ENCODE measurements around the gene ARFGAP3. TPM values are rescaled to one million over a fixed set of nuclear protein-coding genes. Genes with fewer than 3 reads are reported as not detected.

Gene ARFGAP3
- total and polyA plus RNA-seq, 3 experiments from 2014 or later: 32.2 to 50.0 (median 33.0) TPM

DNA sequence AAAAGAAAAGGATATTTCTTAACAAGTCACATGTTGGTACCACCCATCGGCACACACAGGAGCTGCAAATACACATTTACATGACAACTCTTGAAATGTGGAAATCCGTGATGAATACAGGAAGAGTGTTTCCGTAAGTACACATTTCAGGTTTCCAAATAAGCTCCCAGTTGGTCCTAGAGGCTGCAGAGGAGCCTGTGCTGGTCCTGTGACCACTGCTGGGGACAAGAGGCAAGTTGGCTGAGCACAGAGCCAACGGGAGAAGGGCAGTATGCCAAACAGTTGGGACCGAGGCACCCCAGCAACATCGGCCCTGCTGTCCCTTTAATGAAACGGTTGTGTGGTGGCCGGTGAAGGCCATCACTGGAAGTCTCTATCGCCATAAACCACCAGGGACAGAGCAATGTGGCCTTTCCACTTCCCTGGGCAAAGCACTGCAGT is 38.5 kb upstream of the ARFGAP3 start:
- CTCF ChIA-PET: interaction anchor here (2.3 kb wide), 1 partner anchor 27 kb away, joined by 7 read pairs; no protein-coding TSS in a partner anchor

DNA sequence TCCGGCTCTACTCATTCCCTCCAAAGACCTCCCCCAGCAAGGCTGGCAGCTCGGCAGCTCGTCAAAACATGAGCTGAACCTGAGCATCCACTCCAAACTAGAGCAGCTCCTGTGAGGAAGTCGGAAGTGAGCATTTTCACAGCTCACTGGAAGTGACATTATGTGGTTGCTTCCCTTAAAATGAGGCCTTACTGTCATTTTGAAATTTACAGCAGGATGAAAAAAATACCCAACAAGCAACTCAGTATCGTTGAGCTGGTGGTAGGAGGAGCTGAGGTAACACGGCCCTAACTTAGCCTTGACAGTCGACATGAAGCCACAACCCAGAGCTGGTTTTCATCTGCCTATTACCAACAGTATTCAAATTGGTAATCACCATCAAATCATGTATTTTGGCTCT is 38.0 kb upstream of the ARFGAP3 start:
- Mint-ChIP-seq H3K4me1 (peaks cover 37 to 58% (median 40%) of the 10 kb centered on the region in 3 donors), H3K27ac (peak overlapping the region; percentile 81 to 94 (median 91)), H3K36me3 (peaks cover 0 to 21% (median 0%) of the 10 kb centered on the region in 3 donors), H3K9me3 (no peaks in the 10 kb centered on the region), H3K27me3 (no peaks in the 10 kb centered on the region), H3K4me3 (peak overlapping the region in 6 of 7 donors; percentile 55 to 79 (median 61))
- CTCF ChIA-PET: interaction anchor here (2.3 kb wide), 1 partner anchor 27 kb away, joined by 7 read pairs; no protein-coding TSS in a partner anchor
- no peaks in the 10 kb centered on the region for H3K36me3 ChIP-seq (ENCODE audit: insufficient read depth, low read length)
- DNase-seq: peak in 3 of 5 donors; percentile 5 to 41 (median 6)
- no peaks in the 10 kb centered on the region for H3K27me3 ChIP-seq (ENCODE audit: insufficient read depth, low read length, poor library complexity, severe bottlenecking)
- H3K27ac ChIP-seq (ENCODE audit: low read depth, low read length): peak overlapping the region; percentile 55
- peaks cover 26% of the 10 kb centered on the region for H3K4me1 ChIP-seq (ENCODE audit: insufficient read depth, low read length)
- H3K9me3 ChIP-seq (ENCODE audit: low read length): no peaks in the 10 kb centered on the region
- no peak overlapping the region for H3K4me3 ChIP-seq (ENCODE audit: low read length)
- POLR2A ChIA-PET: no interaction called here

More for the DNA sequence above, 38.5 kb upstream of the ARFGAP3 start:
- no peak for DNase-seq
- Histone ChIP-seq H3K36me3 (ENCODE audit: insufficient read depth, low read length) (no peaks in the 10 kb centered on the region), H3K27ac (ENCODE audit: low read depth, low read length) (peak overlapping the region; percentile 55), H3K9me3 (ENCODE audit: low read length) (no peaks in the 10 kb centered on the region), H3K4me3 (ENCODE audit: low read length) (no peak overlapping the region), H3K4me1 (ENCODE audit: insufficient read depth, low read length) (peaks cover 26% of the 10 kb centered on the region), H3K27me3 (ENCODE audit: insufficient read depth, low read length, poor library complexity, severe bottlenecking) (no peaks in the 10 kb centered on the region)
- H3K9me3 Mint-ChIP-seq: no peaks in the 10 kb centered on the region
- peak overlapping the region in 6 of 7 donors; percentile 55 to 79 (median 61) for H3K4me3 Mint-ChIP-seq
- H3K27me3 Mint-ChIP-seq: no peaks in the 10 kb centered on the region
- POLR2A ChIA-PET: no interaction called here
- H3K4me1 Mint-ChIP-seq: peaks cover 37 to 58% (median 40%) of the 10 kb centered on the region in 3 donors
- H3K36me3 Mint-ChIP-seq: peaks cover 0 to 21% (median 0%) of the 10 kb centered on the region in 3 donors
- peak overlapping the region; percentile 81 to 94 (median 91) for H3K27ac Mint-ChIP-seq

GRCh38 chr22:42893371-42894150 is 36.5 kb upstream of the ARFGAP3 start:
- Histone ChIP-seq H3K36me3 (ENCODE audit: insufficient read depth, low read length) (peaks cover 3% of the 10 kb centered on the region), H3K4me1 (ENCODE audit: insufficient read depth, low read length) (peaks cover 31% of the 10 kb centered on the region), H3K9me3 (ENCODE audit: low read length) (no peaks in the 10 kb centered on the region), H3K4me3 (ENCODE audit: low read length) (no peak overlapping the region), H3K27ac (ENCODE audit: low read depth, low read length) (no peak overlapping the region), H3K27me3 (ENCODE audit: insufficient read depth, low read length, poor library complexity, severe bottlenecking) (no peaks in the 10 kb centered on the region)
- H3K36me3 Mint-ChIP-seq: peaks cover 0 to 32% (median 2%) of the 10 kb centered on the region in 3 donors
- peak in 2 of 5 donors; percentile 14 to 25 for DNase-seq
- H3K9me3 Mint-ChIP-seq: no peaks in the 10 kb centered on the region
- ChIA-PET CTCF (interaction anchor here (0.7 to 2.3 kb wide), 2 partner anchors 25 to 112 kb away, joined by 3 to 7 read pairs; no protein-coding TSS in a partner anchor), POLR2A (interaction anchor here (0.8 kb wide), 1 partner anchor 13 kb away, joined by 3 read pairs; no protein-coding TSS in a partner anchor)
- peak overlapping the region; percentile 59 to 94 (median 88) for H3K27ac Mint-ChIP-seq
- peaks cover 48 to 66% (median 52%) of the 10 kb centered on the region in 3 donors for H3K4me1 Mint-ChIP-seq
- H3K4me3 Mint-ChIP-seq: peak overlapping the region in 3 of 7 donors; percentile 4 to 39 (median 11)
- H3K27me3 Mint-ChIP-seq: no peaks in the 10 kb centered on the region

DNA sequence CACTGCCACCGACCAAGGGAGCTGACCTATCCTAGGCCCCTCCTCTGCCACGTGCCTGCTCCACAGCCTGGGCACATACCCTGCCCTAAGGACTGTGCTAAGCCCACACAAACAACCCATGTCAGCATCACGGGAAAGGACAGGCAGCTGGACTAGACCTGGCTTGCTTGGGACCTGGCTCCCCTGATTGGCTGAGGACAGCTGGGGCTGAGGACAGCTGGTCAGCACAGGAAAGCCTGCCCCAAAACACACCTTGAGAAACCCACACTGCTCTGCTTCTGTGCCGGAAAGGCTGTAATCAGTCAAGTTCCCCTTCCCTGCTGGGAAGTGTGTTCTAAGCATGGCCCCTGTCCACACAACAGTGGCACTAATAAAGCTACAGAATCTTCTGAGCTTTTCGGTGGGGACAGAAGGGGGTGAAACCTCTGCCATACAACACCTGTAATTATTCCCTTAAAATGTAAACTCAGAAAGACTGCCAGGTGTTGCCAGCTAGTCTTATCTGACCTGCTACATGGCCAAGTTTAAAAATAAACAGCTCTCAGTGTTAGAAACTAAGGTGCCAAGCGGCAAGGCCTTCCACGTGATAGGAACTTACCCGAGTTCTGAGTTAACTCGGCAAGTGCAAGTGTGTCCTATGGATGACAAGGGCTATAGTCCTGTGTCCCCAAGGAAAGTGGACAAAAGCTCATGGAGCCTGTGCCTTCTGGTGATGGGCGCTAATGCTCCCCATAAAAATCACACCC is 35.7 kb upstream of the ARFGAP3 start:
- H3K36me3 ChIP-seq (ENCODE audit: insufficient read depth, low read length): peaks cover 7% of the 10 kb centered on the region
- CTCF ChIA-PET: no interaction called here
- H3K9me3 Mint-ChIP-seq: no peaks in the 10 kb centered on the region
- H3K4me3 Mint-ChIP-seq: no peak overlapping the region
- H3K9me3 ChIP-seq (ENCODE audit: low read length): no peaks in the 10 kb centered on the region
- H3K4me3 ChIP-seq (ENCODE audit: low read length): no peak overlapping the region
- no peaks in the 10 kb centered on the region for H3K27me3 Mint-ChIP-seq
- H3K27me3 ChIP-seq (ENCODE audit: insufficient read depth, low read length, poor library complexity, severe bottlenecking): no peaks in the 10 kb centered on the region
- POLR2A ChIA-PET: no interaction called here
- H3K27ac Mint-ChIP-seq: peak overlapping the region in 4 of 8 donors; percentile 36 to 81 (median 57)
- H3K4me1 Mint-ChIP-seq: peaks cover 54 to 71% (median 59%) of the 10 kb centered on the region in 3 donors
- H3K36me3 Mint-ChIP-seq: peaks cover 0 to 40% (median 2%) of the 10 kb centered on the region in 3 donors
- H3K27ac ChIP-seq (ENCODE audit: low read depth, low read length): no peak overlapping the region
- no peak for DNase-seq
- H3K4me1 ChIP-seq (ENCODE audit: insufficient read depth, low read length): peaks cover 31% of the 10 kb centered on the region

GRCh38 chr22:42892156-42892555 is 35.1 kb upstream of the ARFGAP3 start:
- H3K4me3 Mint-ChIP-seq: no peak overlapping the region
- H3K36me3 Mint-ChIP-seq: peaks cover 0 to 46% (median 2%) of the 10 kb centered on the region in 3 donors
- Histone ChIP-seq H3K36me3 (ENCODE audit: insufficient read depth, low read length) (peaks cover 7% of the 10 kb centered on the region), H3K4me3 (ENCODE audit: low read length) (no peak overlapping the region), H3K27me3 (ENCODE audit: insufficient read depth, low read length, poor library complexity, severe bottlenecking) (no peaks in the 10 kb centered on the region), H3K9me3 (ENCODE audit: low read length) (no peaks in the 10 kb centered on the region), H3K27ac (ENCODE audit: low read depth, low read length) (no peak overlapping the region), H3K4me1 (ENCODE audit: insufficient read depth, low read length) (peaks cover 31% of the 10 kb centered on the region)
- no peak for DNase-seq
- peaks cover 53 to 65% (median 54%) of the 10 kb centered on the region in 3 donors for H3K4me1 Mint-ChIP-seq
- ChIA-PET POLR2A (no interaction called here), CTCF (no interaction called here)
- peak overlapping the region in 5 of 8 donors; percentile 36 to 81 (median 64) for H3K27ac Mint-ChIP-seq
- no peaks in the 10 kb centered on the region for H3K9me3 Mint-ChIP-seq
- no peaks in the 10 kb centered on the region for H3K27me3 Mint-ChIP-seq

GRCh38 chr22:42891696-42892095 is 34.6 kb upstream of the ARFGAP3 start:
- Mint-ChIP-seq H3K4me3 (no peak overlapping the region), H3K27me3 (no peaks in the 10 kb centered on the region), H3K4me1 (peaks cover 53 to 63% (median 53%) of the 10 kb centered on the region in 3 donors), H3K9me3 (no peaks in the 10 kb centered on the region), H3K36me3 (peaks cover 0 to 51% (median 2%) of the 10 kb centered on the region in 3 donors), H3K27ac (peak overlapping the region in 3 of 8 donors; percentile 17 to 68 (median 64))
- Histone ChIP-seq H3K27me3 (ENCODE audit: insufficient read depth, low read length, poor library complexity, severe bottlenecking) (no peaks in the 10 kb centered on the region), H3K4me3 (ENCODE audit: low read length) (no peak overlapping the region), H3K9me3 (ENCODE audit: low read length) (no peaks in the 10 kb centered on the region), H3K4me1 (ENCODE audit: insufficient read depth, low read length) (peaks cover 31% of the 10 kb centered on the region), H3K36me3 (ENCODE audit: insufficient read depth, low read length) (peaks cover 7% of the 10 kb centered on the region), H3K27ac (ENCODE audit: low read depth, low read length) (no peak overlapping the region)
- ChIA-PET POLR2A (no interaction called here), CTCF (interaction anchor here (0.7 kb wide), 1 partner anchor 11 kb away, joined by 3 read pairs; no protein-coding TSS in a partner anchor)
- no peak for DNase-seq

GRCh38 chr22:42891008-42891407 is 33.9 kb upstream of the ARFGAP3 start:
- no peaks in the 10 kb centered on the region for H3K9me3 ChIP-seq (ENCODE audit: low read length)
- no peak for DNase-seq
- Mint-ChIP-seq H3K4me3 (no peak overlapping the region), H3K27ac (peak overlapping the region in 4 of 8 donors; percentile 14 to 79 (median 22)), H3K9me3 (no peaks in the 10 kb centered on the region), H3K36me3 (peaks cover 0 to 55% (median 4%) of the 10 kb centered on the region in 3 donors), H3K4me1 (peaks cover 46 to 56% (median 46%) of the 10 kb centered on the region in 3 donors), H3K27me3 (no peaks in the 10 kb centered on the region)
- no peak overlapping the region for H3K27ac ChIP-seq (ENCODE audit: low read depth, low read length)
- ChIA-PET POLR2A (no interaction called here), CTCF (interaction anchor here (0.7 kb wide), 1 partner anchor 11 kb away, joined by 3 read pairs; no protein-coding TSS in a partner anchor)
- peaks cover 7% of the 10 kb centered on the region for H3K36me3 ChIP-seq (ENCODE audit: insufficient read depth, low read length)
- H3K4me3 ChIP-seq (ENCODE audit: low read length): no peak overlapping the region
- H3K4me1 ChIP-seq (ENCODE audit: insufficient read depth, low read length): peaks cover 28% of the 10 kb centered on the region
- no peaks in the 10 kb centered on the region for H3K27me3 ChIP-seq (ENCODE audit: insufficient read depth, low read length, poor library complexity, severe bottlenecking)
